LNCAP (cell line): ENCODE measurements around the gene C10orf71.

Source experiments
- CTCF ChIP-seq: fragments of 450-650 bp; IDR thresholded peaks from 2 replicates; pipeline ENCODE4 v1.5.1; 2017; ENCODE audit warnings: mild to moderate bottlenecking

Gene C10orf71

GRCh38 chr10:49257154-49257553 lies 41.8 kb upstream of the C10orf71 start:
- no peak for TF ChIP-seq CTCF

- TF ChIP-seq CTCF, result no peak
These were observed 41.2 kb upstream of the C10orf71 start for GRCh38 chr10:49257626-49258349.

GRCh38 chr10:49258350-49258683 lies 40.7 kb upstream of the C10orf71 start:
- TF ChIP-seq CTCF, result no peak

- no peak for TF ChIP-seq CTCF
These were observed 38.2 kb upstream of the C10orf71 start for GRCh38 chr10:49260644-49261296.

GRCh38 chr10:49263591-49263990 lies 35.4 kb upstream of the C10orf71 start:
- no peak for TF ChIP-seq CTCF

GRCh38 chr10:49264177-49264677 lies 34.7 kb upstream of the C10orf71 start:
- no peak for TF ChIP-seq CTCF

GRCh38 chr10:49265885-49266284 lies 33.1 kb upstream of the C10orf71 start:
- TF ChIP-seq CTCF, result no peak
